ENCODE results near the gene WWC2. TPM values are rescaled to one million over a fixed set of nuclear protein-coding genes. Genes with fewer than 3 reads are reported as not detected.
A peak's percentile ranks its signal among the peaks of the same experiment; 100 is the strongest.
"Not testable (repeated sequence)": the region's sequence is repeated elsewhere in the genome, so short reads cannot be mapped to it uniquely, and the experiment has no call there.

The WWC2 gene
- total RNA-seq, 1 donor from 2014 or later, result 221 TPM

DNA sequence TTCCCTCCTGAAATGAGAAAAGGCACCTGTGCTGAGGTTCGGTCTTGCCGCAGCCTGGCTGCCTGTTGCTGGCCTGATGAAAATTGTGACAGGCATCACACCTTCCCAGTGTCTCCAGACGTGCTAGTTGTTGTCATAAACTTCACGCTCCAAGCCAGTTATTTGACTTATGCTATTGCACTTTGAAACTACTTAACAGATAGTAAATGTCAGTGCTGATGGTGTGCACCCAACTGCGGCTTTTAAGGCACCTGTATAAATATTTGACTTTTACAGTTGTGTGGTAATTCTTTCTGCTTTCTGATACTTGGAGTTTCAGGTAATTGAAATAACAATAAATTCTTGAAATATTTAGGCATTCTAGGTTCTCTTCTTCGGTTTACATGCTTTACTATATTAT lies 1.8 kb downstream of the WWC2 start:
- DNase-seq (ENCODE audit: low read depth), result no peak

DNA sequence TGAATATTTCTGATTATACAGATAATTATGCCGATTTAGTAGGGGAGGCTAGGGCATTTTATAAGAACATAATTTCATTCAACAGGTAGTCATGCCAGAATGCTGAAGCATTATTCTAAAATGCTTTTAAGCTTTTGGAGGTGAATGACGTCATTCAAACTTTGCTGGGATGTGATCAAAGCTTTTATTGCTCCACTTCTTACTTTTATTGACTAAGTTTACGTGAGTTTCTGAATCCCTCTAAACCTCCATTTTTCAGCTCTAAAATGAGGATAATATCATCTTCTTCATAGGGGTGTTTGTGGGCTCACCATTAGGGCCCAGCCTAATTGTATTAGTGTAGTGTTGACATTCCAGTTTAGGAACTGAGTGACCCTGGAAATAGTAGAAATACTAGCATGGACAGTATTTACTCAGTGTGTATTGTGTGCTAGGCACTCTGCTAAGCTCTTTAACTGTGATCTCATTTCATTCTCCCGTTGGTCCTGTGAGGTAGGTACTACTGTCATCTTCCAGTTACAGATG lies 3.0 kb downstream of the WWC2 start:
- DNase-seq (ENCODE audit: low read depth), result no peak

DNA sequence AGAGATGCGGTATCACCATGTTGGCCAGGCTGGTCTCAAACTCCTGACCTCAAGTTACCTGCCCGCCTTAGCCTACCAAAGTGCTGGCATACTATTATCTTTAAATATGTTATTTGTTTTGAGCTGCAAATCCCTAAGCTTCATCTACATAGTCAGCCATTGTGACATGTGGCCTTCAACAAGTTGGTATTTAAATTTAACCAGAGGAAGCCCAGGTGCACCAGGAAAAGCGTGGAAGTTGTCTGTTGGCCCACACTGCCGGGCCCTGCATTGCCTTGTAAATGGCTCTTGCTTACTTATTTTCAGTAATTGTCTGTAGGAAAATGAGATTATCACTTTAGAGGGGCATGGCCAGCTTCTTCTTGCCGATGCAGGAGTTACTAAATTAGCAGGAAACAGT lies 6.0 kb downstream of the WWC2 start:
- no peak for DNase-seq (ENCODE audit: low read depth)

DNA sequence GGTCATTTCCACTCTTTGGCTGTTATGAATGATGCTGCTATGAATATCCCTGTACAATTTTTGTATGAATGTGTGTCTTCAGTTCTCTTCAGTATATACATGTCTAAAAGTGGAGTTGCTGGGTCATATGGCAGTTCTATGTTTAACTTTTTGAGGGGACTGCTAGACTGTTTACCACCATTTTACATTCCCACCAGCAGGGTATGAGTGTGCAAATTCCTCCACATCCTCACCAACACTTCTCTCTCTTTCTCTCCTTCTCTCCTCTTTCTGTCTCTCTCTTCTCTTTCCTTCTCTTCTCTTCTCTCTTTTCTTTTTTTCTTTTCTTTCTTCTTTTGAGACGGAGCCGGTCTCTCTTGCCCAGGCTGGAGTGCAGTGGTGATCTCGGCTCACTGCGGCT lies 7.8 kb downstream of the WWC2 start:
- no peak for DNase-seq (ENCODE audit: low read depth)

DNA sequence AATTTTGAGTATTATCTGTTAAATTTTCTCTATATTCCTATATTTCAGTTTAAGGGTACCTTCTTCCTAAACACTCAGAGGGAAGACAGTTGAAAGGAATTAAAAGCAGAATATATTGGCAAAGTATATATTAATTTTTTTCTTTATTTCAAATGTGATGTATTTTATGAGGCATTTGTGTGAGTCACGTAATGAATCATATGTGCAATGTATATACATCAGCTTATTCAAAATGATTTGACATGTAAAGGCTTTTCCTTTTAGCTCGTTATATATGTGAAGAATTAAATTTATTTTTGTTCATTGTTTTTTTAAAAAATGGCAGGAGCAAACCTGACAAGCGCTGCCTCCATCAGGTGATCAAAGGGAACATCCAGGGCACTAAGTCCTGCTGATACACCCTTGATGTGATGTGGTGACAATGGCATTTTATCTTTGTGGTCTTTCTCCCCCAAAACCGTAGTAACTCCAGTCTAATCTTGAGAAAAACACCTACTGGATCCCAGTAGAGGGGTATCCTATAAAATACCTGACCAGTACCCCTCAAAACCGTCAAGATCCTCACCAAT lies 8.9 kb downstream of the WWC2 start:
- no peak for DNase-seq (ENCODE audit: low read depth)

DNA sequence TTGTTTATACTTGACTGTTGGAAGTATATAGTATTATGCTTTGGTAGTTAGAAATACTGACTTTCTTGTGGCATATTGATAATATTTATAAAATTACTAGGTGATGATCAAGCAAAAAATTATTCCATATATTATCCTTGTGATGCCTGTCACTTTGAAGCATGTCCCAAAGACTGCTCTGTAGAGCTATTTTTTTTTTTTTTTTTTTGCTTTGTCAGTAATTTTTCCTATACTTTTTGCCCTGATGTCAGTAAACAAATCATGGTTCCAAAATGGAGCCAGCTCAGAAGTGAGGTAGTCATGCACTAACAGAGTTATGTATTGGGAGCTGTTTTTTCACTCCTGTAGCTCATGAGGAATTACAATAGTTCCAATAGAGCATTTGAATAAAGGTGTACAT lies 11.2 kb downstream of the WWC2 start:
- DNase-seq (ENCODE audit: low read depth), result no peak

DNA sequence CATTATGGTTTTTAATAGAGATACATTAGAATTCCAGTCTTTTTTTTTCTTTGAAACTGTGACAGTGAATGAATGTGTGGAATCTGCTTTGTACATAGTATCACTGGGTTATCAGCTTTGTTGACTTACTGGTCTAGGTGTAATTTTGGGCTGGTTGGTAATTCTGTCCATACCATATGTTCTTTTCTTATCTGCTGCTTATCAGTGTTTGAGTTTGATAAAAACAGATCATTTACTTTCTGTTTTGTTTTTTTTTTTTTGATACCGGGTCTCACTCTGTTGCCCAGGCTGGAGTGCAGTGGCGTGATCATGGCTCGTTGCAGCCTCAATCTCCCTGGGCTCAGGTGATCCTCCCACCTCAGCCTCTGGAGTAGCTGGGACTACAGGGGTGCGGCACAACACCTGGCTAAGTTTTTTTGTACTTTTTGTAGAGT lies 12.4 kb downstream of the WWC2 start:
- no peak for DNase-seq (ENCODE audit: low read depth)

DNA sequence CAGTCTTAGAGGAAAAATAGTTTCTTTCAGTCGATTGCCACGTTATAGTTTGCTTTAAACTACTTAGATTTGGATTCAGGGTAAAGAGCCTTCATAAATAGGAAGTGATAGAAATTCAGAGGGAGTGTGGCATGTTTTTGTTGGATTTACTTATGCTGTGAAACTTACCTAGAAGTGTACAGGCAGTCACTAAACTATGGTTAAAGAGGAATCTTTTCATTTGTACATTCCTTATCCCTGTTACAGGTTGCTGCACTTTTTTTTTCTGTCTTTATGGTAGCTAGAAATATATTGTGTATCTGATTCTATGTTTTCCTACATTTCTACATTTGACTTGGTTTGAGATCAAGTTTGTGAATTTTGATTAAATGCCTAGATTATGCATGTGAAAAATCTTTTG lies 19.1 kb downstream of the WWC2 start:
- peak; percentile 50 for DNase-seq (ENCODE audit: low read depth)

DNA sequence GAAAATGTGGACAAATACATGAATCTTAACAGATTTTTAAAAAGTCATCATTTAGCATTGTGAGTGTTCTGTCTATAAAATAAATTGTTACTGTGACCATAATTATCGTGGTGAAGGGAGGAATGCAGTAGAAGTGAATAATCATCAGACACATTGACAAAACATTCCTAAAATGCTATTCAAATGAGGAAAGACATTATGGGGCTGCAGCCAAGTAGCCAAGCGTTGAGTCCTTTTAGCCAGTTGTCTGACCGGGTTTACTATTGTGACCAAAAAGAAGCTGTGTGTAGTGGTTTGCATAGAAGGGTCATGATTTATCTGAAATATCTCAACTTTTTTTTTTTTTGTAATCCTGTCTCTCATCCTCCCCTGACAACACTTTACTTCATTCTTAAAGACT lies 19.5 kb downstream of the WWC2 start:
- DNase-seq (ENCODE audit: low read depth), result peak; percentile 95

DNA sequence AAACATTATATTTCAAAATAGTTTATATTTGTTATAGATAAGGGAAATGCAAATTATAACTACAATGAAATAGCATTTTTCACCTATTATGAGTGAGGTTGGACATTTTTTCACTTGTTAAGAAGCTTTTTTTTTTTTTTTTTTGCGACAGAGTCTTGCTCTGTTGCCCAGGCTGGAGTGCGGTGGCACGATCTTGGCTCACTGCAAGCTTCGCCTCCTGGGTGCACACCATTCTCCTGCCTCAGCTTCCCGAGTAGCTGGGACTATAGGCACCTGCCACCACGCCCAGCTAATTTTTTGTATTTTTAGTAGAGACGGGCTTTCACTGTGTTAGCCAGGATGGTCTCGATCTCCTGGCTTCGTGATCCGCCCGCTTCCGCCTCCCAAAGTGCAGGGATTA lies 22.6 kb downstream of the WWC2 start:
- not testable (repeated sequence) for DNase-seq (ENCODE audit: low read depth)

DNA sequence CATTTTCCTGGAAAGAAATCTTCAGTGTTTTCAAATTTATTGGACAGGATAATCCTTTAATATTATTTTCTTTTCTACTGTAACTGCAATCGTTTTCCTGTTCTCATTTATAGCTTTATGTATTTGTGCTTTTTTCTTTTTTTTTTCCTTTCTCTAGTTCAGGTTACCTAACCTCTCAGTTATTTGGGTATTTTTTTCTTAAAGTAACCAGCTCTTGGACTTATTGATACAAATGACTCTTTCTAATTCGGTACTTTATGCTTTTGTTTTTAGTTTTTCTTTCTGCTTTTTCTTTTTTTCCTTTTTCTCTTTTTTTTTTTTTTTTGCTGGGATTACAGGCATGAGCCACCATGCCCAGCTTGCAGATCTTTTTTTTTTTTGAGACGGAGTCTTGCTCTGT lies 25.2 kb downstream of the WWC2 start:
- no peak for DNase-seq (ENCODE audit: low read depth)

DNA sequence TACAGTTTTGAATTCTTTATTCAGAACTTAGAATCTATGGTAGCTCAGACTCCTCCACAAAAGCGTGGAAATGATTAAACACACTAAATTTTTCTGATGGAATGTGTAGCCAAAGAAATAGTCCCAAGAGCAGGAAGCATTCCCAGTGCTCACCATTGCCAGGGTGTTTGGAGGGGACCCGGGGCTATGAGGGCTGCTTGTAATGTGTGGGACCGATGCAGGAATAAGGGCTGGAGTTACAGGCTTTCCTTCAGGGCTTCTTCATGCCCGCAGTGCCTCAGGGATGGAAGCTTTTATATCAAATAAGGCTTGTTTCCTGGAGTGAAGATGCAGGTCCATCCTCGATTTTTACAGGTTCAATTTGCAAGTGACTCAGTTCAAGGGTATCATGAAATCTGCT lies 25.8 kb downstream of the WWC2 start:
- DNase-seq (ENCODE audit: low read depth), result no peak

DNA sequence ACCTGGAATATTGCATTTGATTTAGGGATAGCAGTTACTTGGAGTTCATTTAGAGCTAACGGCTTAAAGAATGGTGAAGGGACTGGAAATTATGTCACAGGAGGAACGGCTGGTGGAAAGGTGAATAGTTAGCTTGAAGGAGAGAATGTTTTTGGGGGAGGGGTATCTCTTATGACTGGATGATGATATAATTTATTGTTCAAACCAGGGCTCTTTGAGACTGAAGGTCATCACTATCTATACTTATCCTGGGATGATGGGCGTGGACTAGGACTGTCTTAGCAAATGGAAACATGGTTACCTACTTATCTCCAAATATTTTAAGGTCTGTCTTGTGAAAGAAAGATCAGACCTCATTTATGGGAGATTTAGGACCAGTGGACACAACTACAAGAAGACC lies 30.1 kb downstream of the WWC2 start:
- no peak for DNase-seq (ENCODE audit: low read depth)

DNA sequence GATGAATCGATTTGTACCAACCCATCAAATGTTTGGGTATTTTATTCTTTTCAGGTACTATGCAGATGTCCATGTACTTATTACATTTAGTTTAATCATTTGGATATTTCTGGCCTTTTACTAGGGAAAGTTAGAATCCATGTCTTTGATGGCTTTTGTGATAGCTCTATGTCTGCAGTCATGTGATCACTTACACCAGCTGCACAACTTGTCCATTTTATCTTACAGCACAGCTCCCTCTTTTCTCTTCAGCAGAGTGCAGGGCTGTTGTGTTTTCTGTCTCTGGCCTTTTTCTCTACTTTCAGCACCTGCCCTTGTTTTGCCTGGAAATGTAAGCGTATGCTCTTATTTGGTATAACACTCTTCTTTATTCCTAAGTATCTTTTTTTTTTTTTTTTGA lies 30.6 kb downstream of the WWC2 start:
- no peak for DNase-seq (ENCODE audit: low read depth)

DNA sequence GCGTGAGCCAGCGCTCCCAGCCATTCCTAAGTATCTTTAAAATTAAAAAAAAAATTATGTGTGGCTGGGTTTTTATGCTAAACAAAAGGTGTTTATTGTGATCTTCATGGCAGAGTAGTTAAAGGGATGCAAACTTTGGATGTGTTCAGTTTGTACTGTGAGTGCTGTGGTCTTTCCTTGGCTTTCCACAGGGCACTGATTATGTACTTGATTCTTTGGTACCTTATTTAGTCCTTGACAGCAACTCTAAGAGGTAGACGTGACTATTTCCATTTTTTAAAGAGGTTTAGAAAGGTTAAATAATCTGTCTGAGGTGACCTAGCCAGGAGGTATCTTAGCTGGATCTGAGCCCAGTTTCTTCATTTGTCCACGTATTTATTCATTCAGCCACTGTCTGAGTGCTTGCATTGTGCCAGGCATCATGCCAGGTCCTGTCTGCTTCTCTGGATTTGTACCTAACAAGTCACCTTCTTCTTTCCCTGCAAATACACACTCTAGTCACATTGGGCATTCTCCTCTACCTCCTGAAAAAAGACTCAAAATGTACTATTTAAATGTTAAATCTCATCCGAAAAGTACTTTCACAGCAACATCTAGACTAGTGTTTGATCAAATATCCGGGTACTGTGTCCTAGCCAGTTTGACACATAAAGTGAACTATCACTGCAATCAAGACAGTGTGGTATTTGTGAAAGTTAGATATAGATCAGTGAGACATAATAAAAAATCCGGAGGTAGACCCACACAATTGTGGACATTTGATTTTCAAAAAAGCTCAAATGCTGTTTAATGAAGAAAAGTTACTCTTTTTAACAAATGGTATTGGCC lies 31.5 kb downstream of the WWC2 start:
- peak; percentile 83 for DNase-seq (ENCODE audit: low read depth)

DNA sequence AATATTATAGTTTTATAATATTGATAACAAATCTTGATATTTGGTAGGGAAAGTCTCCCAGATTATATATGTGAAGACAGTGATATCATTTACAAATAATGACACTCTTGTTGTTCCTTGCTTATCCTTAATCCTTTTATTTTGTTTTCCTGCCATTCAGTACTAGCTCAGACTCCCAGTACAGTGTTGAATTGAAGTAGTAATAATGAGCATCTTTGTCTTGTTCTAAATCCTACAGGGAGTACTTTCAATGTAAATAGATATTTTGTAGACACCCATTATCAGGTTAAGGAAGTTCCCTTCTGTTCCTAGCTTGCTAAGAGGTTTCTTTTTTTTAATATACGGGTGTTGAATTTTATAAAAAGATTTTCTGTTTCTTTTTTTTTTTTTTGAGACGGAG lies 33.0 kb downstream of the WWC2 start:
- no peak for DNase-seq (ENCODE audit: low read depth)

DNA sequence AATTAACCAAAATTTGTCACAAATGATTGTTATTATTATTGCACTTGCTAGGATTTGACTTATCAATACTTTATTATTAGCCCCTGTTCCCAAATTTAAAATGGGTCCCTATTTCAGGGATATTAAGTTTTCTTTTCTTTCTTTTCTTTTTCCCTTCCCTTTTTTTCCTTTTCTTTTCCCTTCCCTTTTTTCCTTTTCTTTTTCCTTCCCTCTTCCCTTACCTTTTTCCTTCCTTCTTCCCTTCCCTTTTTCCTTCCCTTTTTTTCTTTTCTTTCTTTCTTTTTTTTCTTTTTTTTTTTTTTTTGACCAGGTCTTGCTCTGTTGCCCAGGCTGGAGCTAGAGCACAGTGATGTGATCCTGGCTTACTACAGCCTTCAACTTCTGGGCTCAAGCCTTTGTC lies 33.8 kb downstream of the WWC2 start:
- DNase-seq (ENCODE audit: low read depth), result no peak

DNA sequence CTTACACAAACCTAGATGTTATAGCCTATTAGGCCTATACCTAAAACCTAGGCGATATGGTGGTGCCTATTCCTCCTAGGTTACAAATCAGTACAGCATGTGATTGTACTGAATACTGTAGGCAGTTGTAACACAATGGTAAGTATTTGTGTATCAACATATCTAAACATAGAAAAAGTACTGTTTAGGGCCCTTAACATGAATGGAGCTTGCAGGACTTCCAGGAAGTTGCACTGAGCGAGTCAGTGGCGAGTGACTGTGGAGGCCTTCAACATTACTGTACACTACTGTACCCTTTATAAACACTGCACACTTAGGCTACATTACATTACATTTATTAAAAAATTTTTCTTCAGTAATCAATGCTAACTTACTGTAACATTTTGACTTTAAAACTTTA lies 37.8 kb downstream of the WWC2 start:
- no peak for DNase-seq (ENCODE audit: low read depth)

DNA sequence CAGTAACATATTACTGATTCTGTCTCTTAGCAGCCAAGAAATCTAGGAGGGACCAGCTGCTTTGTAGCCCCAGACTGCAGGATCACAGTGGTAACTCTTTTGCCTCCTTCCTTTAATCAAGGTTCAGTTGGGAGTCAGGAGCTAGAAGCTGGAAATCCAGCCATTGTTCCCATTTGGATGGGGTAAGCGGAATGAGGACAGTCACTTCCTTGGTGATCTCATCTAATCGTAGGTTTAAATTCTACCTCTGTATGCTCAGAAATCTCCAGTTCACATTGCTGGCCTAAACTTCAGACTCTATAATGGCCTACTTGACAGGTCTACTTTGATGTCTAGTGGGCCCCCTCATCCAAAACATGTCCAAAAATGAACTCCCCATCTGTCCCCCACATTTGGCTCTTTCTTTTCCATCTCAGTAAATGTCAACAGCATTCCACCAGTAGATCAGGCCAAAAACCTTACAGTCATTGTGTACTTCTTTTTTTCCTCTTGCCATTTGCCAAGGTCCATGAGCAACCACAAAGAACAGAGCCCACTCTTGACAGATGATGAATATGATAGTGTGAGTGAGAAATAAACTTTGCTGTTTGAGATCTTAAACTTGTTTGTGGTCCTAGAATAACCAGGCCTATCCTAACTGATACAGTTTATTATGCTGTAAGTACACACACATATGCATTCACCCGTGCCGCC lies 40.1 kb downstream of the WWC2 start:
- no peak for DNase-seq (ENCODE audit: low read depth)

DNA sequence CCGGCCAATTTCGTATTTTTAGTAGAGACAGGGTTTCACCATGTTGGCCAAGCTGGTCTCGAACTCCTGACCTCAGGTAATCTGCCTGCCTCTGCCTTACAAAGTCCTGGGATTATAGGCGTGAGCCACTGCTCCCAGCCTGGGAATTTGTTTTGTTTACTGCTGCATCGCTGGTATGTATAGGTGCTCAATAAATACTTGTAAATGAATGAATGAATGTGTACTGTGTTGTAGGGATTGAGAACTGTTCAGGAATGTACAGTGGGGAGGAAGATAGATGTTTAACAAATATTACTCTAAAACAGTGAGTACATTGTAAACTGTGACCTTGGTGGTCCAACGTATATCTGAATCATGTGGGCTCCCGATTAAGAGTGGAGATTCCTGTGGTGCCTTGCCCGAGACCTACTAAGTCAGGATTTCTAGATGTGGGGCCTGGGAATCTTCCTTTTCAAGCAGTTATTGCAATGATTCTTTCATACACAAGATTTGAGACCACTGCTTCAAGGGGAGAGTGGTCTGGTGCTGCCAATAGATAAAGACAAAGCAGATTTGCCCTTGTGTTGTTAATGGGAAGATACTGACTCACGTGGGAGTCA lies 41.0 kb downstream of the WWC2 start:
- no peak for DNase-seq (ENCODE audit: low read depth)

DNA sequence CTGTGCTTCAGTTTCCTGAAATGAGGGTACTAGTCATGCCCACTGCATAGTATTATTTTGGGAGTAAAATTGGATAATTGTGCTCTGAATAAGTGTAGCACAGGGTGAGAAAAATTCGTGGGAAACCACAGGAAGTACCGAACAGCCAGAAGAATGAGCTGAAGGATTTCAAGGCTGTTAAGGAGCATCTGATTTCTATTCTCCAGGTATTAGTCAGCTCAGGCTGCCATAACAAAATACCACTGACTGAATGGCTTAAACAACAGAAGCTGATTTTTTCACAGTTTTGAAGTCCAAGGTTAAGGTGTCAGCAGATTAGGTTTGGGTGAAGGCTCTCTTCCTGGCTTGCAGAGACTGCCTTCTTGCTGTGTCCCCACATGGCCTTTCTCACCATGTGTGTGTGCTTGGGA lies 41.9 kb downstream of the WWC2 start:
- DNase-seq (ENCODE audit: low read depth), result peak; percentile 78

DNA sequence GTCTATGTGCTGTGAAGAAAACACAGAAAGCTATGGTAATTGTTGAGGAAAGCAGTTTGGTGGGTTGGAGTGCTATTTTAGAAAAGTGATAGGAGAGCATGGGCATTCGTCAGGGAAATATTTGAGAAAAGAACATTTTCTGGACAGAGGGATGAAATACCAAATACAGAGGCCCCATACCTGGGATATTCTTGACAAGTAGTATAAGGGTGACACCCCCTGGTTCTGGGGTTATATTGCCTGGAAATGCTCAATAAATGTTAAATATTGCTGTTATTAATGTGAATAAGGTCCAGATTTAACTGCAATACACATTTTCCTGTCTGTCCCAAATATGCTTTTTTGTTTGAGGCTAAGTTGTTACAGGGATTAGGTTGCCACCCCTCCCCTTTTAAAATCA lies 42.9 kb downstream of the WWC2 start:
- DNase-seq (ENCODE audit: low read depth), result no peak

Measured in renal cortical epithelial cell (primary cell).